ENCODE results near the gene CRIP2. TPM values are rescaled to one million over a fixed set of nuclear protein-coding genes. Genes with fewer than 3 reads are reported as not detected.

CRIP2 gene
- total and polyA plus RNA-seq, 2 donors (not counting 3 experiments of a cell fraction or from before 2014, with no cell fraction given): 322 to 954 TPM

- Histone ChIP-seq H3K9ac (replicated peaks; ENCODE audit: extremely low read depth, insufficient read depth, low read length) (no peak overlapping the region), H3K79me2 (ENCODE audit: control insufficient read depth, insufficient read depth, low read length) (peaks cover 50% of the 10 kb centered on the region), H3K4me1 (ENCODE audit: control insufficient read depth, extremely low read depth, insufficient read depth, low read length) (peaks cover 18% of the 10 kb centered on the region), H3K4me2 (ENCODE audit: insufficient read depth, low read length) (no peak overlapping the region), H3K36me3 (ENCODE audit: control insufficient read depth in 2 of 2, extremely low read depth in 1 of 2, insufficient read depth in 2 of 2, low read length in 2 of 2) (peaks cover 0 to 34% of the 10 kb centered on the region in 2 experiments), H3K9me1 (replicated peaks; ENCODE audit: control insufficient read depth, extremely low read depth, insufficient read depth, low read length) (no peaks in the 10 kb centered on the region), H3K27me3 (ENCODE audit: control insufficient read depth in 2 of 2, insufficient read depth in 2 of 2, low read length in 2 of 2) (no peaks in the 10 kb centered on the region), H3K9me3 (replicated peaks; ENCODE audit: control insufficient read depth, insufficient read depth, low read length) (no peaks in the 10 kb centered on the region), H3K27ac (ENCODE audit: insufficient read depth, low read depth, low read length) (no peak overlapping the region), H4K20me1 (replicated peaks; ENCODE audit: control insufficient read depth, extremely low read depth, insufficient read depth, low read length) (peaks cover 2% of the 10 kb centered on the region), H3K4me3 (replicated peaks in 1 of 3; ENCODE audit: insufficient read depth in 1 of 3, low read depth in 1 of 3, low read length in 3 of 3) (no peak overlapping the region), H2AFZ (ENCODE audit: low read depth, low read length) (no peak overlapping the region)
- dilution Hi-C loops (cut with MboI; ENCODE audit: extremely low pct_ligation_motif_present, low sequenced_read_pairs) (no loop called here), intact Hi-C loops (cut with micrococcal nuclease) (no loop called here)
- ChIA-PET POLR2A (no interaction called here), CTCF (interaction anchor here (1.2 to 4.7 kb wide), 3 partner anchors 51 to 87 kb away, joined by 3 to 17 read pairs (median 3); no protein-coding TSS in a partner anchor)
- no peak for FAIRE-seq
- TF ChIP-seq EZH2 (IDR thresholded peaks at IDR 0.05; ENCODE audit: borderline replicate concordance, low read depth, low read length, severe bottlenecking) (no peak), FOS (IDR thresholded peaks at IDR 0.05; ENCODE audit: borderline replicate concordance, insufficient read depth, low read length) (no peak), POLR2A (IDR thresholded peaks at IDR 0.05; ENCODE audit: low read depth, low read length) (no peak), CTCF (IDR thresholded peaks at IDR 0.05; ENCODE audit: extremely low read depth in 1 of 2, insufficient read depth in 1 of 2, low read depth in 1 of 2, low read length in 2 of 2) (no peak), JUN (IDR thresholded peaks at IDR 0.05; ENCODE audit: borderline replicate concordance, insufficient read depth, insufficient read length, low read depth) (no peak), MYC (IDR thresholded peaks at IDR 0.05; ENCODE audit: low read depth, low read length) (no peak)
- BruUV-seq (replicated peaks): no TSS peak
- no peak for DNase-seq (ENCODE audit: low read depth, low spot score)
Measured at GRCh38 chr14:105439179-105439578, 35.4 kb upstream of the CRIP2 start.

Measured in endothelial cell of umbilical vein (primary cell).